WTC11 (cell line): Measurements from ENCODE around the gene SLIT1. TPM values are rescaled to one million over a fixed set of nuclear protein-coding genes. Genes with fewer than 3 reads are reported as not detected.
A peak's percentile ranks its signal among the peaks of the same experiment; 100 is the strongest.

Experiments used
- ATAC-seq: fragments of 200-7000 bp; cut with Tn5 transposase; 2 replicates; pipeline ENCODE4 v1.10.0; 2021; ENCODE audit warnings: mild to moderate bottlenecking, moderate library complexity
- CTCF ChIA-PET: fragments of 300-600 bp; sonication (Branson Sonifier 250); formaldehyde crosslinking; loops from one replicate; lab custom pipeline; 2021; ENCODE audit warnings: antibody characterized with exemption; lab: Charles Lee
- POLR2A ChIA-PET: fragments of 350-600 bp; sonication (Branson Sonifier 250); formaldehyde crosslinking; loops from one replicate; lab custom pipeline; 2021; ENCODE audit warnings: antibody characterized with exemption; lab: Charles Lee
- DNase-seq: peaks from one replicate; pipeline ENCODE4 v3.0.0; 2021; ENCODE audit warnings: low spot score
- H3K27ac Mint-ChIP-seq: 2 replicates; pipeline ENCODE4 v1.8.0; 2021; ENCODE audit warnings: mixed read lengths
- H3K27me3 Mint-ChIP-seq: 2 replicates; pipeline ENCODE4 v1.8.0; 2021; ENCODE audit warnings: low read depth, mild to moderate bottlenecking, moderate library complexity, mixed read lengths
- H3K36me3 Mint-ChIP-seq: 2 replicates; pipeline ENCODE4 v1.8.0; 2021; ENCODE audit warnings: mixed read lengths
- H3K4me1 Mint-ChIP-seq: 2 replicates; pipeline ENCODE4 v1.8.0; 2022; ENCODE audit warnings: mixed read lengths
- H3K4me3 Mint-ChIP-seq: 2 replicates; pipeline ENCODE4 v1.8.0; 2021; ENCODE audit warnings: mild to moderate bottlenecking, moderate library complexity, mixed read lengths
- H3K9me3 Mint-ChIP-seq: 2 replicates; pipeline ENCODE4 v1.8.0; 2021; ENCODE audit warnings: mixed read lengths
- ATF1 ChIP-seq: sonication (generic); formaldehyde crosslinking; IDR thresholded peaks from 2 replicates; pipeline ENCODE4 v1.8.1; 2023; ENCODE audit warnings: mild to moderate bottlenecking, moderate library complexity, missing genetic modification reagents
- CBFB ChIP-seq: sonication (generic); formaldehyde crosslinking; IDR thresholded peaks from 2 replicates; pipeline ENCODE4 v1.8.1; 2022; ENCODE audit warnings: mild to moderate bottlenecking, low read depth, missing genetic modification reagents
- ELF4 ChIP-seq: sonication (generic); formaldehyde crosslinking; IDR thresholded peaks from 2 replicates; pipeline ENCODE4 v1.8.1; 2022; ENCODE audit warnings: low read depth, mild to moderate bottlenecking, moderate library complexity, missing genetic modification reagents
- EMX1 ChIP-seq: fragments of 250-450 bp; sonication (Bioruptor Pico); IDR thresholded peaks from 2 replicates; pipeline ENCODE4 v1.8.0; 2021; ENCODE audit warnings: mild to moderate bottlenecking
- ETV6 ChIP-seq: sonication (generic); formaldehyde crosslinking; IDR thresholded peaks from 2 replicates; pipeline ENCODE4 v1.8.1; 2022; ENCODE audit warnings: mild to moderate bottlenecking, missing genetic modification reagents
- GRHL2 ChIP-seq: fragments of 250-450 bp; sonication (Bioruptor Pico); IDR thresholded peaks from 2 replicates; pipeline ENCODE4 v1.8.0; 2022; ENCODE audit warnings: mild to moderate bottlenecking, moderate library complexity; ENCODE audit not compliant: insufficient replicate concordance, severe bottlenecking
- GTF2I ChIP-seq: fragments of 250-450 bp; sonication (Bioruptor Pico); conservative IDR thresholded peaks from 2 replicates; pipeline ENCODE4 v1.4.0; 2021; ENCODE audit warnings: mild to moderate bottlenecking
- JAZF1 ChIP-seq: fragments of 250-450 bp; sonication (Bioruptor Pico); IDR thresholded peaks from 2 replicates; pipeline ENCODE4 v1.9.0; 2021; ENCODE audit warnings: moderate library complexity, mild to moderate bottlenecking, inconsistent platforms
- JUN ChIP-seq: sonication (generic); formaldehyde crosslinking; IDR thresholded peaks from 2 replicates; pipeline ENCODE4 v1.8.0; 2023; ENCODE audit warnings: mild to moderate bottlenecking, missing genetic modification reagents
- MXD4 ChIP-seq: fragments of 250-450 bp; sonication (Bioruptor Pico); IDR thresholded peaks from 2 replicates; pipeline ENCODE4 v1.8.0; 2021; ENCODE audit warnings: mild to moderate bottlenecking, moderate library complexity, borderline replicate concordance
- SMAD3 ChIP-seq: sonication (generic); formaldehyde crosslinking; IDR thresholded peaks from 2 replicates; pipeline ENCODE4 v1.8.0; 2022; ENCODE audit warnings: missing genetic modification reagents, mild to moderate bottlenecking, borderline replicate concordance
- TCF7 ChIP-seq: sonication (generic); formaldehyde crosslinking; IDR thresholded peaks from 2 replicates; pipeline ENCODE4 v1.8.0; 2022; ENCODE audit warnings: mild to moderate bottlenecking, low read depth, missing genetic modification reagents, moderate library complexity
- ZNF317 ChIP-seq: sonication (generic); formaldehyde crosslinking; IDR thresholded peaks from 2 replicates; pipeline ENCODE4 v1.8.1; 2023; ENCODE audit warnings: low read depth, mild to moderate bottlenecking, moderate library complexity, missing genetic modification reagents, borderline replicate concordance
- ZNF671 ChIP-seq: fragments of 250-450 bp; sonication (Bioruptor Pico); IDR thresholded peaks from 2 replicates; pipeline ENCODE4 v1.8.0; 2021; ENCODE audit warnings: mild to moderate bottlenecking
- total RNA-seq: library from RNA; stranded (reverse); gene quantifications from 3 replicates; pipeline ENCODE4 v1.2.3, GENCODE V29; 2021
- TF ChIP-seq, protein P1 (sequence below): sonication (generic); formaldehyde crosslinking; IDR thresholded peaks from 2 replicates; pipeline ENCODE4 v1.8.1; 2023; ENCODE audit warnings: mild to moderate bottlenecking, missing genetic modification reagents
- TF ChIP-seq, protein P2 (sequence below): sonication (generic); formaldehyde crosslinking; IDR thresholded peaks from 2 replicates; pipeline ENCODE4 v1.8.1; 2023; ENCODE audit warnings: mild to moderate bottlenecking, missing genetic modification reagents, moderate library complexity
- TF ChIP-seq, protein P3 (sequence below): fragments of 250-450 bp; sonication (Bioruptor Pico); IDR thresholded peaks from 2 replicates; pipeline ENCODE4 v2.1.2; 2022; ENCODE audit warnings: mild to moderate bottlenecking, moderate library complexity
- TF ChIP-seq, protein P4 (sequence below): fragments of 250-450 bp; sonication (Bioruptor Pico); IDR thresholded peaks from 2 replicates; pipeline ENCODE4 v1.9.0; 2021; ENCODE audit warnings: moderate library complexity, mild to moderate bottlenecking, inconsistent platforms, borderline replicate concordance
- TF ChIP-seq, protein P5 (sequence below): sonication (generic); formaldehyde crosslinking; conservative IDR thresholded peaks from 2 replicates; pipeline ENCODE4 v1.8.1; 2023; ENCODE audit warnings: mild to moderate bottlenecking, low read depth, missing genetic modification reagents, moderate library complexity
- TF ChIP-seq, protein P6 (sequence below): fragments of 250-450 bp; sonication (Bioruptor Pico); IDR thresholded peaks from 2 replicates; pipeline ENCODE4 v1.9.0; 2021; ENCODE audit warnings: mild to moderate bottlenecking
- TF ChIP-seq, protein P7 (sequence below): sonication (generic); formaldehyde crosslinking; IDR thresholded peaks from 2 replicates; pipeline ENCODE4 v1.8.1; 2022; ENCODE audit warnings: low read depth, mild to moderate bottlenecking, moderate library complexity, missing genetic modification reagents, borderline replicate concordance

The SLIT1 gene
- total RNA-seq, 1 experiment from 2014 or later = 1.6 TPM

DNA sequence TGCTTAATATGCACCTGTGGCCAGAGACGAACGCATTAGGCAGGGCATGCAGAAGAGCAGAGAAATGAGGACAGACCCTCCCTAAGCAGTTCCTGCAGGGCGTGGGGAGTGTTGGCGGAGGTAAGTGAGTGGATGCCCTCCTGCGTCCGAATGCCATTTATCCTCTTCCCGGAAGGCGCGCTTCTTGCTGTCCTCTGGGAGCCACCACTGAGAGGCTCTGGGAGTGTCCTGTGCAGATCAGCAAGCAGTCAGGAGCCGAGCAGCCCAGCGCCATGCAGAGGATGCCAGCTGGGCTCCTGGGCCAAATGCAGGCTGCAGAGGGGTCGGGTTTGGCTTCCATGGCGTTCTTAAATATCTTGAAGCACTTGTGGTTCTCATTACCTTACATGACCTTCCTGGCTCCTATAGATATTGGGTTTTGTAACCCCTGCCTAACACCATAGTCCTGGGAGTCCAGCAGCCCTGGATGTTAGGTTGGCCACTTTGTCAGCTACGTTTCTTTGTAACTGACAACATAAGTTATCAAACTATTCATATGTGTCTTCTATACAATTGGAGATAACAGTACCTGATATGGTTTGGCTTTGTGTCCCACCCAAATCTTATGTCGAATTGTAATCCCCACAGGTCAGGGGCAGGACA is 30.0 kb upstream of the SLIT1 start:
- Mint-ChIP-seq H3K9me3 (no peaks in the 10 kb centered on the region), H3K4me3 (no peak overlapping the region), H3K4me1 (no peaks in the 10 kb centered on the region)
- CTCF ChIA-PET = interaction anchor here (0.5 to 1.5 kb wide), 3 partner anchors 19 to 553 kb away, joined by 3 to 4 read pairs (median 3); no protein-coding TSS in a partner anchor
- no peak for DNase-seq
- peak; percentile 32; the same call in 1 of the 2 replicates for ATAC-seq
- TF ChIP-seq, protein P1, sequence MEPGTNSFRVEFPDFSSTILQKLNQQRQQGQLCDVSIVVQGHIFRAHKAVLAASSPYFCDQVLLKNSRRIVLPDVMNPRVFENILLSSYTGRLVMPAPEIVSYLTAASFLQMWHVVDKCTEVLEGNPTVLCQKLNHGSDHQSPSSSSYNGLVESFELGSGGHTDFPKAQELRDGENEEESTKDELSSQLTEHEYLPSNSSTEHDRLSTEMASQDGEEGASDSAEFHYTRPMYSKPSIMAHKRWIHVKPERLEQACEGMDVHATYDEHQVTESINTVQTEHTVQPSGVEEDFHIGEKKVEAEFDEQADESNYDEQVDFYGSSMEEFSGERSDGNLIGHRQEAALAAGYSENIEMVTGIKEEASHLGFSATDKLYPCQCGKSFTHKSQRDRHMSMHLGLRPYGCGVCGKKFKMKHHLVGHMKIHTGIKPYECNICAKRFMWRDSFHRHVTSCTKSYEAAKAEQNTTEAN (CRISPR knock-in tag) = no peak
- TF ChIP-seq ETV6 = no peak
- TF ChIP-seq, protein P2, sequence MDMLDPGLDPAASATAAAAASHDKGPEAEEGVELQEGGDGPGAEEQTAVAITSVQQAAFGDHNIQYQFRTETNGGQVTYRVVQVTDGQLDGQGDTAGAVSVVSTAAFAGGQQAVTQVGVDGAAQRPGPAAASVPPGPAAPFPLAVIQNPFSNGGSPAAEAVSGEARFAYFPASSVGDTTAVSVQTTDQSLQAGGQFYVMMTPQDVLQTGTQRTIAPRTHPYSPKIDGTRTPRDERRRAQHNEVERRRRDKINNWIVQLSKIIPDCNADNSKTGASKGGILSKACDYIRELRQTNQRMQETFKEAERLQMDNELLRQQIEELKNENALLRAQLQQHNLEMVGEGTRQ (CRISPR knock-in tag) = no peak
- TF ChIP-seq CBFB (CRISPR knock-in tag) = no peak
- TF ChIP-seq, protein P3, sequence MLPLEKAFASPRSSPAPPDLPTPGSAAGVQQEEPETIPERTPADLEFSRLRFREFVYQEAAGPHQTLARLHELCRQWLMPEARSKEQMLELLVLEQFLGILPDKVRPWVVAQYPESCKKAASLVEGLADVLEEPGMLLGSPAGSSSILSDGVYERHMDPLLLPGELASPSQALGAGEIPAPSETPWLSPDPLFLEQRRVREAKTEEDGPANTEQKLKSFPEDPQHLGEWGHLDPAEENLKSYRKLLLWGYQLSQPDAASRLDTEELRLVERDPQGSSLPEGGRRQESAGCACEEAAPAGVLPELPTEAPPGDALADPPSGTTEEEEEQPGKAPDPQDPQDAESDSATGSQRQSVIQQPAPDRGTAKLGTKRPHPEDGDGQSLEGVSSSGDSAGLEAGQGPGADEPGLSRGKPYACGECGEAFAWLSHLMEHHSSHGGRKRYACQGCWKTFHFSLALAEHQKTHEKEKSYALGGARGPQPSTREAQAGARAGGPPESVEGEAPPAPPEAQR (CRISPR knock-in tag) = no peak
- TF ChIP-seq, protein P4, sequence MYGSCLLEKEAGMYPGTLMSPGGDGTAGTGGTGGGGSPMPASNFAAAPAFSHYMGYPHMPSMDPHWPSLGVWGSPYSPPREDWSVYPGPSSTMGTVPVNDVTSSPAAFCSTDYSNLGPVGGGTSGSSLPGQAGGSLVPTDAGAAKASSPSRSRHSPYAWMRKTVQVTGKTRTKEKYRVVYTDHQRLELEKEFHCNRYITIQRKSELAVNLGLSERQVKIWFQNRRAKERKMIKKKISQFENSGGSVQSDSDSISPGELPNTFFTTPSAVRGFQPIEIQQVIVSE (CRISPR knock-in tag) = no peak
- TF ChIP-seq MXD4 (CRISPR knock-in tag) = no peak
- TF ChIP-seq ATF1 (CRISPR knock-in tag) = no peak
- no peak for TF ChIP-seq SMAD3 (CRISPR knock-in tag)
- TF ChIP-seq JUN = no peak
- no peak for TF ChIP-seq EMX1 (CRISPR knock-in tag)
- TF ChIP-seq GRHL2 (CRISPR knock-in tag) = no peak
- TF ChIP-seq, all 79 proteins: peak for 0
- no peaks in the 10 kb centered on the region for H3K36me3 Mint-ChIP-seq
- H3K27ac Mint-ChIP-seq = no peak overlapping the region
- H3K27me3 Mint-ChIP-seq = no peaks in the 10 kb centered on the region
- POLR2A ChIA-PET = interaction anchor here (0.7 kb wide), 1 partner anchor 19 kb away, joined by 3 read pairs; no protein-coding TSS in a partner anchor

DNA sequence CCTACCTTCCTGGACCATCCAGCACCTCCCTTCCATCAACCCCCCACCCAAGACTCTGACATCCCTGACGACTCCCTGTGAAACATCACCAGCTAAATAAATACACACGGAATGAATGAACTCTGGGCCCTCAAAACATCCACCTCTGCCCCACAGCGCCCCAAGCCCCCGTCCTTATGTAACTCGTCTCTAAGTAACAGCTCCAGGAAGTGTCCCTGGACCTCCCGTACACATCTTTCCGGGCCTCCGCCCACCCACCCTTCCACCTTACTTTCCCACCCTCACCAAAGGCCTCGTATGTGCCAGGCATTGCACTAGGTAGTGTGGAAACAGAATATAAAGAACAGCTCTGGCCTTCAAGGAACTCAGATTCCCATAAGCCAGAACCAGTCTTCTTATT is 27.7 kb upstream of the SLIT1 start:
- DNase-seq = no peak
- Mint-ChIP-seq H3K4me3 (no peak overlapping the region), H3K36me3 (no peaks in the 10 kb centered on the region), H3K9me3 (no peaks in the 10 kb centered on the region), H3K27ac (no peak overlapping the region), H3K27me3 (no peaks in the 10 kb centered on the region), H3K4me1 (no peaks in the 10 kb centered on the region)
- ATAC-seq = no peak
- CTCF ChIA-PET = interaction anchor here (0.9 to 14.6 kb wide), 2 partner anchors 15 to 138 kb away, joined by 3 to 364 read pairs; no protein-coding TSS in a partner anchor
- POLR2A ChIA-PET = no interaction called here
- TF ChIP-seq, protein P5, sequence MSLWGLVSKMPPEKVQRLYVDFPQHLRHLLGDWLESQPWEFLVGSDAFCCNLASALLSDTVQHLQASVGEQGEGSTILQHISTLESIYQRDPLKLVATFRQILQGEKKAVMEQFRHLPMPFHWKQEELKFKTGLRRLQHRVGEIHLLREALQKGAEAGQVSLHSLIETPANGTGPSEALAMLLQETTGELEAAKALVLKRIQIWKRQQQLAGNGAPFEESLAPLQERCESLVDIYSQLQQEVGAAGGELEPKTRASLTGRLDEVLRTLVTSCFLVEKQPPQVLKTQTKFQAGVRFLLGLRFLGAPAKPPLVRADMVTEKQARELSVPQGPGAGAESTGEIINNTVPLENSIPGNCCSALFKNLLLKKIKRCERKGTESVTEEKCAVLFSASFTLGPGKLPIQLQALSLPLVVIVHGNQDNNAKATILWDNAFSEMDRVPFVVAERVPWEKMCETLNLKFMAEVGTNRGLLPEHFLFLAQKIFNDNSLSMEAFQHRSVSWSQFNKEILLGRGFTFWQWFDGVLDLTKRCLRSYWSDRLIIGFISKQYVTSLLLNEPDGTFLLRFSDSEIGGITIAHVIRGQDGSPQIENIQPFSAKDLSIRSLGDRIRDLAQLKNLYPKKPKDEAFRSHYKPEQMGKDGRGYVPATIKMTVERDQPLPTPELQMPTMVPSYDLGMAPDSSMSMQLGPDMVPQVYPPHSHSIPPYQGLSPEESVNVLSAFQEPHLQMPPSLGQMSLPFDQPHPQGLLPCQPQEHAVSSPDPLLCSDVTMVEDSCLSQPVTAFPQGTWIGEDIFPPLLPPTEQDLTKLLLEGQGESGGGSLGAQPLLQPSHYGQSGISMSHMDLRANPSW (CRISPR knock-in tag) = no peak
- TF ChIP-seq ZNF317 (CRISPR knock-in tag) (no peak), ZNF671 (CRISPR knock-in tag) (no peak), JAZF1 (no peak), MXD4 (CRISPR knock-in tag) (no peak), GTF2I (no peak), TCF7 (CRISPR knock-in tag) (no peak), ELF4 (no peak)
- TF ChIP-seq, protein P6, sequence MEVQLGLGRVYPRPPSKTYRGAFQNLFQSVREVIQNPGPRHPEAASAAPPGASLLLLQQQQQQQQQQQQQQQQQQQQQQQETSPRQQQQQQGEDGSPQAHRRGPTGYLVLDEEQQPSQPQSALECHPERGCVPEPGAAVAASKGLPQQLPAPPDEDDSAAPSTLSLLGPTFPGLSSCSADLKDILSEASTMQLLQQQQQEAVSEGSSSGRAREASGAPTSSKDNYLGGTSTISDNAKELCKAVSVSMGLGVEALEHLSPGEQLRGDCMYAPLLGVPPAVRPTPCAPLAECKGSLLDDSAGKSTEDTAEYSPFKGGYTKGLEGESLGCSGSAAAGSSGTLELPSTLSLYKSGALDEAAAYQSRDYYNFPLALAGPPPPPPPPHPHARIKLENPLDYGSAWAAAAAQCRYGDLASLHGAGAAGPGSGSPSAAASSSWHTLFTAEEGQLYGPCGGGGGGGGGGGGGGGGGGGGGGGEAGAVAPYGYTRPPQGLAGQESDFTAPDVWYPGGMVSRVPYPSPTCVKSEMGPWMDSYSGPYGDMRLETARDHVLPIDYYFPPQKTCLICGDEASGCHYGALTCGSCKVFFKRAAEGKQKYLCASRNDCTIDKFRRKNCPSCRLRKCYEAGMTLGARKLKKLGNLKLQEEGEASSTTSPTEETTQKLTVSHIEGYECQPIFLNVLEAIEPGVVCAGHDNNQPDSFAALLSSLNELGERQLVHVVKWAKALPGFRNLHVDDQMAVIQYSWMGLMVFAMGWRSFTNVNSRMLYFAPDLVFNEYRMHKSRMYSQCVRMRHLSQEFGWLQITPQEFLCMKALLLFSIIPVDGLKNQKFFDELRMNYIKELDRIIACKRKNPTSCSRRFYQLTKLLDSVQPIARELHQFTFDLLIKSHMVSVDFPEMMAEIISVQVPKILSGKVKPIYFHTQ (CRISPR knock-in tag) = no peak
- TF ChIP-seq, protein P7, sequence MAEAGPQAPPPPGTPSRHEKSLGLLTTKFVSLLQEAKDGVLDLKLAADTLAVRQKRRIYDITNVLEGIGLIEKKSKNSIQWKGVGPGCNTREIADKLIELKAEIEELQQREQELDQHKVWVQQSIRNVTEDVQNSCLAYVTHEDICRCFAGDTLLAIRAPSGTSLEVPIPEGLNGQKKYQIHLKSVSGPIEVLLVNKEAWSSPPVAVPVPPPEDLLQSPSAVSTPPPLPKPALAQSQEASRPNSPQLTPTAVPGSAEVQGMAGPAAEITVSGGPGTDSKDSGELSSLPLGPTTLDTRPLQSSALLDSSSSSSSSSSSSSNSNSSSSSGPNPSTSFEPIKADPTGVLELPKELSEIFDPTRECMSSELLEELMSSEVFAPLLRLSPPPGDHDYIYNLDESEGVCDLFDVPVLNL (CRISPR knock-in tag) = no peak
